ENCODE data around the gene TNKS2. TPM values are rescaled to one million over a fixed set of nuclear protein-coding genes. Genes with fewer than 3 reads are reported as not detected.

The TNKS2 gene
- polyA plus RNA-seq, 3 donors = 20.7 to 25.4 (median 20.9) TPM

DNA sequence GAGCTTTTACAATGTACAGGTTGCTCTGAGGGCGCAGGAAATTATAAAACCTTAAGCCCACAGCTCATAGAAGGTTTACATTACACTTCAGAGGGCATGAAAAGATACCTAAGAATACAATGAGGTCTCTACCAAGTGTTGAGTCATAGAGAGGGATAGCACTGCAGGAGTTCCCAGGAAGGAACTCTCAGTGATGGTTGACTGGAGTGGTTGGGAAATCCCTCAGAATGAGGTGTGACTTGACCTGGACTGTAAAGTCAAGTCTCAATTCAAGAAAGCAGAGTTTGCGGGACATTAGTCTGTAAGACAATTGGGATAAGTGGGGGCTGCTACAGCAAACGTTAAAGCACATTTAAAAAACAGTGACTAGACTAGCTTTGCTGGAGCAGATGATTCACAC is 21.9 kb downstream of the TNKS2 start:
- Histone ChIP-seq H2AFZ (ENCODE audit: insufficient read depth, low read depth, low read length, poor library complexity, severe bottlenecking) (no peak overlapping the region), H3K9me3 (replicated peaks in 1 of 2; ENCODE audit: control insufficient read depth in 1 of 2, insufficient read depth in 1 of 2, low read length in 2 of 2) (no peaks in the 10 kb centered on the region), H3K4me3 (replicated peaks in 1 of 3; ENCODE audit: low read depth in 2 of 3, low read length in 3 of 3) (no peak overlapping the region), H3K36me3 (replicated peaks in 1 of 2; ENCODE audit: control insufficient read depth in 1 of 2, insufficient read depth in 2 of 2, low read length in 2 of 2) (peaks cover 92 to 100% of the 10 kb centered on the region in 2 donors), H3K27ac (ENCODE audit: low read depth in 1 of 2, low read length in 2 of 2) (no peak overlapping the region), H4K20me1 (ENCODE audit: insufficient read depth, low read length) (peaks cover 40% of the 10 kb centered on the region), H3K9ac (ENCODE audit: insufficient read depth, low read length, poor library complexity, severe bottlenecking) (no peak overlapping the region), H3K4me1 (ENCODE audit: control insufficient read depth in 1 of 2, insufficient read depth in 2 of 2, low read length in 2 of 2) (no peaks in the 10 kb centered on the region), H3K27me3 (ENCODE audit: control insufficient read depth in 2 of 2, insufficient read depth in 2 of 2, low read length in 2 of 2) (no peaks in the 10 kb centered on the region), H3K4me2 (replicated peaks; ENCODE audit: extremely low read depth, low read length, poor library complexity, severe bottlenecking) (no peak overlapping the region), H3K79me2 (ENCODE audit: insufficient read depth, low read length) (peaks cover 23% of the 10 kb centered on the region)
- H3K4me3 Mint-ChIP-seq = no peak overlapping the region
- intact Hi-C loops (cut with micrococcal nuclease) = no loop called here
- H3K36me3 Mint-ChIP-seq = peaks cover 70 to 95% of the 10 kb centered on the region in 2 donors
- no peaks in the 10 kb centered on the region for H3K4me1 Mint-ChIP-seq
- no peak for DNase-seq
- no peaks in the 10 kb centered on the region for H3K9me3 Mint-ChIP-seq
- no peak overlapping the region for H3K27ac Mint-ChIP-seq
- no peaks in the 10 kb centered on the region for H3K27me3 Mint-ChIP-seq (ENCODE audit: low read depth in 3 of 3)
- TF ChIP-seq CTCF (IDR thresholded peaks at IDR 0.05) = no peak
- 100% methylated on average over 1 of the region's 3 CpGs for WGBS (ENCODE audit: insufficient coverage)

- peaks cover 78 to 89% of the 10 kb centered on the region in 2 donors for H3K36me3 Mint-ChIP-seq
These were observed 25.9 kb downstream of the TNKS2 start for GRCh38 chr10:91824076-91824475.

More at GRCh38 chr10:91824076-91824475, 25.9 kb downstream of the TNKS2 start:
- no peak overlapping the region for H3K4me3 ChIP-seq (replicated peaks in 1 of 3; ENCODE audit: low read depth in 2 of 3, low read length in 3 of 3)
- H3K79me2 ChIP-seq (ENCODE audit: insufficient read depth, low read length) = no peaks in the 10 kb centered on the region
- Mint-ChIP-seq H3K27ac (no peak overlapping the region), H3K9me3 (peaks cover 0 to 2% (median 0%) of the 10 kb centered on the region in 7 donors), H3K4me3 (no peak overlapping the region), H3K4me1 (no peaks in the 10 kb centered on the region), H3K27me3 (ENCODE audit: low read depth in 3 of 3) (no peaks in the 10 kb centered on the region)
- H3K9ac ChIP-seq (ENCODE audit: insufficient read depth, low read length, poor library complexity, severe bottlenecking) = no peak overlapping the region
- H2AFZ ChIP-seq (ENCODE audit: insufficient read depth, low read depth, low read length, poor library complexity, severe bottlenecking) = no peak overlapping the region
- no peaks in the 10 kb centered on the region for H3K27me3 ChIP-seq (ENCODE audit: control insufficient read depth in 2 of 2, insufficient read depth in 2 of 2, low read length in 2 of 2)
- intact Hi-C loops (cut with micrococcal nuclease) = no loop called here
- H3K36me3 ChIP-seq (replicated peaks in 1 of 2; ENCODE audit: control insufficient read depth in 1 of 2, insufficient read depth in 2 of 2, low read length in 2 of 2) = peaks cover 88 to 100% of the 10 kb centered on the region in 2 donors
- no peak for DNase-seq
- H3K27ac ChIP-seq (ENCODE audit: low read depth in 1 of 2, low read length in 2 of 2) = peak overlapping the region in 1 of 2 donors; percentile 9
- H3K9me3 ChIP-seq (replicated peaks in 1 of 2; ENCODE audit: control insufficient read depth in 1 of 2, insufficient read depth in 1 of 2, low read length in 2 of 2) = no peaks in the 10 kb centered on the region
- no peaks in the 10 kb centered on the region for H3K4me1 ChIP-seq (ENCODE audit: control insufficient read depth in 1 of 2, insufficient read depth in 2 of 2, low read length in 2 of 2)
- H4K20me1 ChIP-seq (ENCODE audit: insufficient read depth, low read length) = peaks cover 12% of the 10 kb centered on the region
- TF ChIP-seq CTCF (IDR thresholded peaks at IDR 0.05) = no peak
- no CpG with 5 or more reads among the region's 1 CpG for WGBS (ENCODE audit: insufficient coverage)
- no peak overlapping the region for H3K4me2 ChIP-seq (replicated peaks; ENCODE audit: extremely low read depth, low read length, poor library complexity, severe bottlenecking)
